HG02642 (cell line): ENCODE measurements around the gene VAMP7.
"Not testable (repeated sequence)": the region's sequence is repeated elsewhere in the genome, so short reads cannot be mapped to it uniquely, and the experiment has no call there.

Experiments
- ATAC-seq: cut with Tn5 transposase; IDR thresholded peaks from one replicate; pipeline ENCODE4 v1.9.1; 2021; ENCODE audit warnings: mild to moderate bottlenecking; ENCODE audit not compliant: unreplicated experiment, poor library complexity

Gene VAMP7

DNA sequence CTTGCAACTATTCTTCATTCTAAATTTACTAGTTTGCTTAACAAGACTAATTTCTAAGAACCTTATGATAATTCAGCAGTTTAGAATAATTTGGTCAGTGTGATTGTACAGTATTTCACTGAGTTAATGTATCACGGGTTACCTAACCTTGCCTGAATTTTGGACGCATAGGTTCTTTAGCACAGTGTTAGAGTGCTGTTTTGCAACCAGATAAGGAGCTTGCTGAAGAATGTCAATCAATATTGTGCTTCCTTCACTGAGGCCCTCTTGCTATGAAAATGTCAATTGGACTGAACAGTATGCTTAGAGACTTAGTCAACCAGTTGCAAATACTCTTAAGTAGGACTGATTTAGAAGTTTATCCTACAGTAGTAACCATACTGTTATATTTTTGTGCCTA, 19.6 kb downstream of the VAMP7 start:
- ATAC-seq, result no peak

DNA sequence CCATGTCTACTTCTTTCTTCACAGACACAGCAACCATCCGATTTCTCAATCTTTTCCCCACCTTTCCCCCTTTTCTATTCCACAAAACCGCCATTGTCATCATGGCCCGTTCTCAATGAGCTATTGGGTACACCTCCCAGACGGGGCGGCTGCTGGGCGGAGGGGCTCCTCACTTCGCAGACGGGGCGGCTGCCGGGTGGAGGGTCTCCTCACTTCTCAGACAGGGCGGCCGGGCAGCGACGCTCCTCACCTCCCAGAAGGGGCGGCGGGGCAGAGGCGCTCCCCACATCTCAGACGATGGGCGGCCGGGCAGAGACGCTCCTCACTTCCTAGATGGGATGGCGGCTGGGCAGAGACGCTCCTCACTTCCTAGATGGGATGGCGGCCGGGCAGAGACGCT, 26.5 kb downstream of the VAMP7 start:
- ATAC-seq, result not testable (repeated sequence)

DNA sequence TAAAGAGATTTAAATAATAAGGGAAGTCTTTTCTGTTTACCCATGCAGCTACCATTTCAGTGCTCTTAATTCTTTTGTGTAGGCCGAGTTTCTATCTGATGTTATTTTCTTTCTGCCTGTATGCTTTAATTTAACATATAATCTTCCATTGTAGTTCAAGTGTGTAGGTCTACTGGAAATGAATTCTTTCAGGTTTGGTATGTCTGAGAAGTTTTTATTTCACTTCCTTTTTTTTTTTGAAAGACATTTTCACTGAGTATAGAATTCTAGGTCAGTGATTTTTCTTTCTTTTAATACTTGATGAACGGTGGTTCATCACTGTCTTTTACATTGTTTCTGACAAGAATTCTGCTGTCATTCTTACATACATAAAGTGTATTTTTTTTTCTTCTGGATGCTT, 42.1 kb downstream of the VAMP7 start:
- no peak for ATAC-seq

DNA sequence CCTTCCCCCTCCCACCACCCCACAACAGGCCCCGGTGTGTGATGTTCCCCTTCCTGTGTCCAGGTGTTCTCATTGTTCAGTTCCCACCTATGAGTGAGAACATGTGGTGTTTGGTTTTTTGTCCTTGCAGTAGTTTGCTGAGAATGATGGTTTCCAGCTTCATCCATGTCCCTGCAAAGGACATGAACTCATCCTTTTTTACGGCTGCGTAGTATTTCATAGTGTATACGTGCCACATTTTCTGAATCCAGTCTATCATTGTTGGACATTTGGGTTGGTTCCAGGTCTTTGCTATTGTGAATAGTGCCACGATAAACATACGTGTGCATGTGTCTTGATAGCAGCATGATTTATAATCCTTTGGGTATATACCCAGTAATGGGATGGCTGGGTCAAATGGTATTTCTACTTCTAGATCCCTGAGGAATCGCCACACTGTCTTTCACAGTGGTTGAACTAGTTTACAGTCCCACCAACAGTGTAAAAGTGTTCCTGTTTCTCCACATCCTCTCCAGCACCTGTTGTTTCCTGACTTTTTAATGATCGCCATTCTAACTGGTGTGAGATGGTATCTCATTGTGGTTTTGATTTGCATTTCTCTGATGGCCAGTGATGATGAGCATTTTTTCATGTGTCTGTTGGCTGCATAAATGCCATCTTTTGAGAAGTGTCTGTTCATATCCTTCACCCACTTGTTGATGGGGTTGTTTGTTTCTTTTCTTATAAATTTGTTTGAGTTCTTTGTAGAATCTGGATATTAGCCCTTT, 49.9 kb downstream of the VAMP7 start:
- ATAC-seq, result not testable (repeated sequence)

DNA sequence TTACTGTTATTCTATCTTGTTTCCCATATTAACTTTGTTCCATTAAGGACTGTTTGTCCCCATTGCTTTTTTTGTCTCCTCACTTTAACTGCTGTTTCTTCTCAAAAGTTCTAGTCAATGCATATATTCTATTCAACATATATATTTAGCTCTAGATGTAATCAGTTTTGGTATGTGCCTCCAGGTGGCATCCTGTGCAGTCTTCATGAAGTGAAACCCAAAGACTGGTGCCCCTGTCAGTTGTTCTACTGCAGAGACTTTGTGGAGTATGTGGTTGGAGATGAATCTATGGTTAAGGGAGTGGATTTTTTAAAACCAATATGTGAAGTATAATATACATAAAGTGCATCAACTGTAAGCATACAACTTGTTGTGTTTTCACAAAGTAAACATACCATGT, 57.0 kb downstream of the VAMP7 start:
- no peak for ATAC-seq

DNA sequence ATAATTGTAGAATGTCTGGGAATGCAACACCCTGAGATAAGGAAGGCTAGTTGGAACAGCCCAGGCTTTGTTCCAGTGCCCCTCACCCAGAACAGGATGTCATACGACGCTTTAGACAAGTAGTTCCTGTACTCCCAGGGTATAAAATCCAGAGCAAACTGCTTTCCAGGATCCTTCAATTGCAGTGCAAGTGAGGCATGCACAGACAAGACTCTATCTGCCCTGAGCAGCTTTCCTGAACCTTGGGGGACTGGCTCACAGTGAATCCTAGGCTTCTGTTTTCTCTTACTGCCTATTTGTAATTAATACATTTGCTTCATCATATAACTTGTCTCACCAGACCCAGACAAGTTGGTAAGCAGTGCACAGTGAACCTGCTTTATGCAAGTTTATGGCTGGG, 68.0 kb downstream of the VAMP7 start:
- ATAC-seq, result no peak

DNA sequence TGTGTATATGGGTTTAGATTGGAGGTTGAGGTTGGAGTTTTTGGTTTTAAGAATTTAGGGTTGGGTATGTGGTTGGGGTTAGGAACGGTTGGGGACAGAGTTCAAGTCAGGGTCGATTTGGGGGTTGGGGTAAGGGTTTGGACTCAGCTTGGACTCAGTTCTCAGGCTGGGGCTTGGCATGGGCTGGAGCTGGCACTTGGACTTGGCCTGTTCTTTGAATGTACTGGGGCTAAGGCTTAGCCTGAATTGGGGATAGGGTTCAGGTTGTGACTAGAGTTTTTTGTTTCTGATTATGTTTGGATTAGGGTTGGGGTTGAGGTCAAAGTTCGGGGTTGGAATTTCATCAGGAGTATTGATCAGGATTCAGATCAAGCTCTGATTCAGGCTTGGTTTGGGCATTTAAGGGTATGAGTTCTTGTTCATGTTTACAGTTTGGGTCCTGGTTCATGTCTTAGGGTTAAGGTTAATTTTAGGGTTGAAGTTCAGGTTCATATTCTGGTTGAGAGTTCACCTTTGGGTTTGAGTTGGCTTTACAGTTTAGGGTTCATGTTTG, 70.2 kb downstream of the VAMP7 start:
- no peak for ATAC-seq

DNA sequence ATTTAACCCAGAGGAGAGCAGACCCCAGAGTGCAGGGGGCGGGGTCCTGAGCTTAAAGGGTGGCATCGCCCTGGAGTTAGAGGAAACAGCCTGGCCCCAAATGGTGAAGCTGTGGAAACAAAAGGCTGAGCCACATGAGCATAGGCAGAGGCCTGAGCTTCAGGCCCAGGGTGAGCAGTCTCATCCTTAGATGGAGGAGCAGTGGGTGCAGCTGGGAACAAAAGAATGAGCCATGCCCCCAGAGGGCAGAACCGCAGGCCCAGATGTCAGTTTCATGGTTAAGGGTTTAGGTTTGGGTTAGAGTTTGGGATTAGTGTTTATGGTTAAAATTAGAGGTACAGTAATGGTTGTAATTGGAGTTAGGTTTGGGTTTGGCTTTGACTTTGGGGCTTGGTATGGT, 71.9 kb downstream of the VAMP7 start:
- ATAC-seq, result no peak

DNA sequence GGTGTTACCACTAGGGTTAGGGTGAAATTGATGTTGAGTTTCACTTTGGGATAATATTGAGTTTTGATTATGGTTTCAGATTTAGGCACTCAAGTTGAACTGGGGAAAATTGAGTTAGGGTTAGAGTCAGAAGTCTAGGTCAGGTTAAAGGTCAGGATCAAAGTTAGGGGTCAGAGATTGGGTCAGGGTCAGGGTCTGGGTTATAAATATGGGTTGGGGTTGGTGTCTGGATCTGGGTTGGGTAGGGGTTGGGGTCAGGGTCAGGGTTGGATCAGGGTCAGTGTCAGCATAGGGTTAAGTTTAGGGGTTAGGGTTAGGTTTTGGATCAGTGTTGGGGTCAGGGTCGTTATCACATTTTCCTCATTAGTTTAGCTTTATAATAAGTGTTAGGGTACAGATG, 73.6 kb downstream of the VAMP7 start:
- no peak for ATAC-seq

DNA sequence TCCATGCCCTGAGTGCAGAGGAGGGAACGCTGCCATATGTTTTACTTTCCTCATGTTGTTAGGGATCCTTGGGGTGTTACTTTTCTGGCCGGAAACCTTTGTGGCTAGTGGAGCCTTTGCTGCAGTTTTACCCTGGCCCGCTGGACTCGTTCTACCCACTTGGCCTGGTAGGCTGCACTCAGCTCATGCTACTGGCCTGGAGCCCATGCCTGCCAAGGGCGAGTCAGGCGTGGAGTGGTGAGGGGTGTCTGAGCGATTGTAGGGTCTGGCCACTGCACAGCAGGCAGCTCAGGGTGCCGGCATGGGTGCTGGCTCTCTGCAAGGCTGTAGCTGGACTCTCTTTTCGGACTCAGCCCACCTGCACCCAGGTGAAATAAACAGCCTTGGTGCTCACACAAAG, 75.0 kb downstream of the VAMP7 start:
- ATAC-seq, result no peak

DNA sequence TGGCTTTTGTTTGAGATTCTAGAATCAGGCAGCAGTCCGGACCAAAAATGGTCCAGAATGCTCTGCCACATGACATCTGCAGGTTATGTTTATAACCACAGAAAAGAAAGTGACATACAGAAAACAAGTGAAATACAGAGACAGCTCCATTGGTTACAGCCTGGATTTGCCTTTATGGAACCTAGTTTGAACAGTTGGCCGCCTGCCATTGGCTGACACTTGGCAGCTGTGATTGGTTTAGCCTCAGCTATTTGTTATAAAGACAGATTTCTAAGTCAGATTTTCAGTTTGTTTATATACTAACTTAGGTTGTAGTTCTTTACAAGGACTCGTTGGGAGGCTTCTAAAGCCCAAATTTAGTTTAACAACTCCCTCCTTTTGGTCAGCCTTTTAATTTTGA, 75.5 kb downstream of the VAMP7 start:
- ATAC-seq, result no peak

DNA sequence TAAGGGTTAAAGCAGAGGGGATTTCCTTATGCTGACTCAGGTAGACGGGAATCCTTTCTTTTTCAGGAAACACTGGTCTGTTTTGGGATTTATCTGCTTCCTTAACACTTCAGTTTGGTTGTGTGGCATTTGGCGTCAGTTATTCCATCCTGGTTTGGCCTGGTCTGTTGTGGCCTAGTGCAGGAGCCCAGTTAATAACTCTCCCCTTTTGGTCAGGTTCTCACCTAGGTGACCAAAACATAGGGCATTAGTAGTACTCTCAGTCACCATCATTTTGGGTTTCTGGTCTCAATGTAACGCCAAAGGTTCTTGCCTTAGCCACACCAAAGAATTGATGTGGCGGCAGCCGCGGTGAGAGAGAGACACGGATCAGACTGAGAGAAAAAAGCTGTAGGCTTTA, 76.7 kb downstream of the VAMP7 start:
- no peak for ATAC-seq

DNA sequence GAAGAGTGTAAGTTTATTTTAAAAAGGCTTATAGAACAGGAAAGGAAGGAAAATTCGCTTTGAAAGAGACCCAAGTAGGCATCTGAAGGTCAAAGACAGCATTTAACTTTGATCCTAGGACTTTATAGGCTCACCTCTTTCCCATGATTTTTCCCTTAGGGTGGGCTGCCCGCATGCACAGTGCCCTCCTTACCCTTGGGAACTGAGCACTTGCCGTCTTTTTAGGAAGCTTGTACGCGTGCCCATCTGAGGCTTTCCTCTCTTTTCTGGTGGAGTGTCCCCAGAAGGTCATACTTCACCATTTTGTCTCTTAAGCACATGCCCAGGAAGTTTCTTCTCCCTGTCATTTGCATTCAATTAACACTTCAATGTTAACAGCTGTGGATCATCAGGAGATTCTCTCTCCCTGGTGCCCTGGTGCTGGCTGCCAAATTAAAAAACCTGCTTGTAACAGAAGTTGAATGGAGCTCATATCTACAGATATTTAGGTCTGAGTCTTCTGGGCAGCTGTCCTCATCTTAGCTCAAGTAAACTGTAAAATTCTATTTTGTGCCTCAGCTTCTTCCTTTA, 78.0 kb downstream of the VAMP7 start:
- ATAC-seq, result no peak

DNA sequence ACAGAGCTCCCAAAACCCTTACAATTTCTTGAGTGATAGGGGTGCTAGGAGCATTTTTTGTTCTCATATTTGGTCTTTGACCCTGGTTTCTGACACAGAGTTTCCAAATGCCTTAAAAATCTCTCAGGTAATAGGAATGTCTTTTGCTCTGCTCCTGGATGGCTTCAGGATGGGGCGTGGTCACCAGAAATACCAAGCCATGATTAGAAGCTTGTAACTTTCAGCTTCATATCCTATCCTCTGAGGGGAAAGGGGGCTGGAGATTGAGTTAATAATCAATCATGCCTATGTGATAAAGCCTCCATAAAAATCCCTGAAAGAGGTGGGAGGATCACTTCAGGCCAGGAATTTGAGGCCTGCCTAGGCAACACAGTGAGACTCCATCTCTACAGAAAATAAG, 81.8 kb downstream of the VAMP7 start:
- ATAC-seq, result no peak

DNA sequence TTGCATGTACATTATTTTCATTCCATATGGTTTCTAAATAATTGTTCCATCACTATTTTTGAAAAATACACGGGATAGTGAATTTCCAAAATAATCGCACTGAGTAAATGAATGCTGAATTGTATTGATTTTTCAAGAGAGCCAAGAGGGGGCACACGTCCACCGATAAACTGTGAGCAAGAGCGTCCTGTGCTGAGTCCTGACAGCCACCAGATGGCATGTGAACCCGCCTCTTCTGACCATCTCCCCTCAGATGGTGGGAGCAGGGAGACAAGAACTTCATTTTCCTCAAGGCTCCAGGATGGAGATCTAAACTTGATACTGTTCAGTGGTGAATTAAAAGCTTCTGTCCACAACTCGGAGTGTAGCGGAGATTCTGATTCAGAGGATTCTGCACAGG, 85.7 kb downstream of the VAMP7 start:
- ATAC-seq, result no peak

DNA sequence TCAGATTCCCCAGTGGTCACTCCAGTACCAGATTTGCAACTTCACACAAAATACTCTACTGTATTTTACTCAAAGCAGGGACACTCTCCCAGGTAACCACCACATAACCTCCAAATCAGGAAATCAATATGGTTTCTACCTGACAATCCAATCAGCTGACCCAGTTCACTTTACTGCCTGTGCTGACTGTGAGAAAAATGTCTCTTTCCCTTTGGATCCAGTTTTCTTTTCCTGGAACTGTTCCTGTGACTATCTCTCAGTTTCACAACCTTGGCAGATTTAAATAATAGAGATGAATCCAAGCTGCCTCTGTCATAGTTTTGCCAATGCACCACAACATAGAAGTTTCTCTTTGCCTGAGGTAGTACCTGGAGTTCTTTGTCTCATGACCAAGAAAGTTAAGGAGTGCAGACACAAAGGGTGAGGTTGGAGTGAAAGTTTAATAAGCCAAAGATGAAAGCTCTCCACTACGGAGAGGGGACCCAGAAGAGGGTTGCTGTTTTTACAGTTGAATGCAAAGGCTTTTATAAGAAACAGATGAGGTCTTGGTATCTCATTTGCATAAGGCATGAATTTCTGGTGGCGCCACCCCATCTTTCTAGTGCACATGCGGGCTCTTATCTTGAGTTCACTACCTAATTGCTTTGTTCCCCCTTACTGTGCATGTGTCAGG, 86.6 kb downstream of the VAMP7 start:
- no peak for ATAC-seq

DNA sequence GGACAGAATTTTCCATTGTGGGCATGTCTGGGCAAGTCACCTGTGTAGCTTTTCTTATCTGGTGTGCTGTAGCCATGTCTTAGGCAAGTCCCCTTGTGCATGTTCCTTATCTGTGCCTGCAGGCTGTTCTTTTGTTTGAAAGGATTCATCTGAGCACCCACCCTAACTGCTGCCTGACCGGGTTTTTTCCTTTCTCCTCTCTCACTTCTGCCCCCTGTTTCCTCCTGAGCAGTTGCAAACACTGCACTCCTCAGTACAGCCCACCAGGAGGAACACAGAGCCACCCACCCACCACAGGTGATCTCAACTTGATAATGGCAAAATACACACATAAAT, 87.1 kb downstream of the VAMP7 start:
- ATAC-seq, result no peak

DNA sequence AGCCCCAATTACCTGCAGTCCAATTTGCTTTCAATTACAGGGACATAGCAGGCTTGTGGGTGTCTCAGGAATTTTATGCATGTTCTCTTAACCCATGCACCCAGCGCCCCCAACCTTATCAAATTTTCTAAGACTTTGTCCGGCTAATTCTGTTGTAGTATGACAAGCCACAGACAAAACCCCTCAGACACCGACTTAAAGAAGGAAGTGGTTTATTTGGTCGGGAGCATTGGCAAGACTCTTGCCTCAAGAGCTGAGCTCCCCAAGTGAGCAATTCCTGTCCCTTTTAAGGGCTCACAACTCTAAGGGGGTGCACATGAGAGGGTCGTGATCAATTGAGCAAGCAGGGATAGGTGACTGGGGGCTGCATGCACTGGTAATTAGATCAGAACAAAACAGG, 87.6 kb downstream of the VAMP7 start:
- ATAC-seq, result no peak

DNA sequence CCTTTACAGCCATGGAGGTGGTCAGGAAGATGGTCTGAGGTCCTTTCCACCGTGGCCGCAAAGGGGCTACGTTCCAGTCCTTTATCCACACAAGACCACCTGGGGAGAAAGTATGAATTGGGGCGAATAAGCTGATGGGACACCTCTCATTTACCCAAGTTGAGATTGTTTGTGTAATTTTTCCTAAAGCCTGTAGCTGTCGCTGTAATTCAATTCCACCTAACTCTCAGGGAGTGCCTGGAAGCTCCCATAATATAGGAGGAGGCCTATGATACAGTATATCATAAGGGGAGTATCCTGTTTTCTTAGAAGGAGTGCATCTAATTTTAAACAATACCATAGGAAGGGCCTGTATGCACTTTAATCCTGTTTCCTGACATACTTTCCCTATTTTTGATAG, 90.5 kb downstream of the VAMP7 start:
- ATAC-seq, result not testable (repeated sequence)

DNA sequence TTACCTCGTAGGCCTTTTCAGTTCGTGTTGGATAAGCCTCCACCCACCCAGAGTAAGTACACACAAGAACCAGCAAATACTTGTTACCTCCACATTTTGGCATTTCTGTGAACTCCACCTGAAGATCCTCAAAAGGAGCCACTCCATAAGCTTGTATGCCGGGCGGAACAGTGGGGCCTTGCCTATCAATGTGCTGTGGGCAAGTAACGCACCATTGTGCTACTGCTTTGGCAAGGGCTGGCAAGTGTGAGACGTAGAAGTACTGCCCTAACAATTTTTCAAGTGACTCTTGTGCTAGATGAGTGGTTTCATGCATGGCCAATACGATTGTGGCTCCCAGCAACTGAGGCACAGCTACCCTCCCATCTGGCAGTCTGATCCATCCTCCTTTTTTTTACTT, 91.1 kb downstream of the VAMP7 start:
- not testable (repeated sequence) for ATAC-seq

DNA sequence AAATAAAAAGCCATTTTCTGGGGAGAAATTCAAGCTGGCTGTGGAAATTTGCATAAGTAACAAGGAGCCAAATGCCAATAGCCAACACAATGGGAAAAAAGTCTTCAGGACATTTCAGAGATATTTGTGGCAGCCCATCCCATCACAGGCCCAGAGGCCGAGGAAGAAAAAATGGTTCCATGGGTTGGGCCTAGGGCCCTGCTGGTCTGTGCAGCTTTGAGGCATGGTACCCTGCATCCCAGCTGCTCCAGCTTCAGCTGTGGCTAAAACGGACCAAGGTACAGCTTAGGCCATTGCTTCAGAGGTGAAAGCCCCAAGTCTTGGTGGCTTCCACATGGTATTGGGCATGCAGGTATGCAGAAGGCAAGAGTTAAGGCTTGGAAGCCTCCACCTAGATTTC, 102.2 kb downstream of the VAMP7 start:
- no peak for ATAC-seq

DNA sequence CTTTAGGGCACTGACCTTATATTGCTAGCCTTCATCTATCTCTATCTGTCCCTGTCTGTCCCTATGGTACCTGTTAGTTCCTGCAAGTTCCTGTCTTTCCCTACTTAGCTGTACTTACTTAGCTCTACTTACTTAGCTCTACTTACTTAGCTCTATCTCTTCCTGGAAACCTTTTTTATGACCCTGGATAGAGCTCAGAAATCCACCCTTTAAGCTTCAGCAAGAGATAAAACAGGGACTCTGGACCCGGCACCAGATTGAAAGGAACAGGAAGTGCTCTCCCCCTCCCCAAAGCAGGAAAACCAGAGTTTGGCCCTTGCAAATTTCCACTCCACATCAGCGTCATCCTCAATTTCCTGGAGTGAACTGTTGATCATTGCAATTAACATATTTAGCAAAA, 104.1 kb downstream of the VAMP7 start:
- no peak for ATAC-seq
